CD4-positive, alpha-beta T cell treated with Interleukin-4 for 4 hours (primary cell): ENCODE measurements around the gene AHR.

ENCODE experiments used
- DNase-seq: peaks from one replicate; pipeline ENCODE4 v3.0.0-alpha.2; 2020

AHR gene

DNA sequence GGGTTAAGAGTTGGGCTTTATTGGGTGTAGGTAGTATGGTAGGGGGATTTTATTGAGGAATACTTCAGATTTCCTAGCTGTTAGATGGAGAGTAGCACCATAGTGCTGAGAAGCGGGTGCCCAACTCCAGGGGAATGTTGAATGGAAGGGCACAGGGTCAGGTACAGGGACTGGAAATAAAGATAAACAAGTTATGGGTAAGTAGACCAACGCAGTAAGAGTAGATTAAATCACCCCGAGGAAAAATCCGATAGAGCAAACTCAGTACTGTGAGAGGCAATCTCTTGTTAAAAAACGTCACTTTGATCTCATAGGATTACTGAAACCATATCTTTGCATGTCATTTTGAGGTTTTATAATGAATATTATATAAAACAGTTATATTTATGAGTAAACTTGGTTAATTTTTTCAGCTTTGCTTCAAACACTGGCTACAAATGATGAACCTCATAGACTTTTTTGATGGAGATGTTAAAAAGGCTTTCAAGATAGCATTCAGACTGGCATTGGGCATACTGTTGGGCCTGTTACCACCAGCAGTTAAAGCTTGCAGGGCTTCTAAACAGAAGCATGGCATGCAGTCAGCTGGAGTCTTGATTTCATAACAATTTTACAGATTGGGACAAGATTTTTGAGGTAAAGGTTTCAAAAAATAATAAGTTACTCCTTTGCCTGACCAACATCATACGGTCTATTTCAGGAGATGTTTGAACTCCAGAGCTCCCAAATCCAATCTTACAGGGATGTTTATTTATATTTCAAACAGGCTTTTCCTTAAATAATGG is 7.1 kb downstream of the AHR start:
- DNase-seq = no peak

DNA sequence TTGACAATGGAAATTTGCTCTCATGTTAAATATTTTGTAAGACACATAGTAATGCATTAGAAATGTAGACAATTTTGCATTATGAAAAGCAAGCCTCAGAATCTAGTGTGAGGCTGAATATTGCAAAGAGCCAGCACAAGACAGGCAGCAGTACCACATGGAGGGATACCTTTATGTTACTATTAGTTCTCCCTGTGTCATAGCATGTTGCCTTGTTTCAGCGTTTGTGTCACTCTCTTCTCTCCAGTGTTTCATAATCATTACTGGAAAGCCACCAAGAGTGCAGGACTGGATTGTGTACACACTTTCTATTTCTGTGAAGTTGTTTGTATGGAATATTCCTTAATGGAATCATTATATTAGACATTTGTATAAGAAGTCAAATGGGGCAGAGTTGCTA is 8.5 kb downstream of the AHR start:
- no peak for DNase-seq

DNA sequence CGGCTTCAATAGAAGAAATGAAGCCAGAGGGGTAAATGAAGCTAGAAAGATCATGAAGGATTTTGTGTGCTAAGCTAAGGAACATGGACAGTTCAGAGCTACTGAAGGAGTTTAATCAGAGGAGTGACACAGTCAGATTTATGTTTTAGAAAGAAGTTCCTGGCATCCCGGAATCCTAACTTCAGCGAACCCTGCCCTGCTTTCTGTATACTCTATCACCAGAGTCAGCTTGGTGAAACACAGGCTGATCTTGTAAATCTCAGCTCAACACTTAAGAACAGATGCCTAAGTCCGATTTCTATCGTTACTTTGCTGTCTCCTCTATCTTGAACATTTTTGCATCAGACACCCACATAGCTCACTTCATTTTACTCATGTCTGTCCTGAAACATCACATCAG is 9.1 kb downstream of the AHR start:
- DNase-seq = no peak

DNA sequence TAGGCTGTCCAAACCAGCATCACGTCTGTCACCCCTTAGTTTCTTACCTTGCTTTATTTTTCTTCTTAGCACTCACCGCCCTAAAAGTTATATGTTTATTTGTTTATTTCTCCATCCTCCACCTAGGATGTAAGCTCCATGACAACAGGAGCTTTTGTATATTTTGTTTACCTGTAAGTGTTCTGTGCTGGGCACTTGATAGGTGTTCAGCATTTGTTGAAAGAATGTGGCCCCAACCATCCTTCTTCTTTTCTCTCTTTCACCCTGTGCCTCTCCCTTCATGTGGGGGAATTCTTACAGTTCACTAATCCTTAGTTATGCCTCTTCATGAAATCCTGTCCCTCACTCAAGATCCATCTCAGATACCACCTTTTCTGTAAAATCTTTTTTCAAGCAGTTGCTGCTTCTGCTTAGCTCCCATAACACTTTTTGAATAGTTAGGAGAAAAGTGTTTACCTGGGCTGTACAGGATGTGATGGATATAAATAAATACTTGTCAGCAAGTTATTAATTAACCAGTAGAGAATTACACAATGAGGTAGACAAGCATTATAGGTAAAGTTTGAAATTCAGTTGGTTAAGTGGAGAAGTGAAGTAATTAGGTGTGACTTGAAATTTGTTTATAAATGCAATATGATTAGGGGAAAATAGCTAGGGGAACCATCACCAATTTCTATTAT is 9.7 kb downstream of the AHR start:
- no peak for DNase-seq

DNA sequence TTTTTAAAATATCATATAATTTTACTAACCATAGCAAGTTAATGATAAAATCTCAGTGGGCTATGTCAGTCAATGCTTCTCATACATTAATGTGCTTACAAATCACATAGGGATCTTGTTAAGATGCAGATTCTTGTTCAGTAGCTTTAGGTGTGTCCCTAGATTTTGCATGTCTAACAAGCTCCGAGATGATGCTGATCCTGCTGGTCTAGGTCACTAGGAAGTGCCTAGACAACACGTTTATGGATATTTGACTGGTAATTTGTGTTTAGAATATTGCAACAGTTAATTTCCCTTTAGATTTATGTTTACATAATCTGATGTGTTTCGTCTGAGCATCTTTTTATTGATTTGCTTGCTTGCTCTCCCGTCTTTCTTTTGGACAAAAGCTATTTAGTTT is 12.7 kb downstream of the AHR start:
- no peak for DNase-seq

DNA sequence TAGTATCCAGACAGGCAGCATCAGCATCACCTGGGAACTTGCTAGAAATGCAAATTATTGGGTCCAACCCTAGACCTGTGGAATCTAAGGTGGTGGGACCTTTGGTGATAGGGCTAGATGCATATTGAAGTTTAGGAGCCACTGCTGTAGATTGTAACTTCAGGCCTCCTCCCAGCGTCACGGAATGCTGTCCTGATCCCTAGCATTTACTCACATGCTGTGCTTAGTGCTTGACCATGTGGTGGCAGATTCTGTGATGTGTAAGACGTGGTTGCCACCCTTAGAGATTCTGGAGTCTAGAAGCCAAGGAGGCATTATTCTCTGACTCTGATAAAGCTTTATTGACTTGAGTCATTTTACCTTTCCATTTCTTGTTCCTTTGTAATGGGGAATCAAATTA is 13.5 kb downstream of the AHR start:
- no peak for DNase-seq

DNA sequence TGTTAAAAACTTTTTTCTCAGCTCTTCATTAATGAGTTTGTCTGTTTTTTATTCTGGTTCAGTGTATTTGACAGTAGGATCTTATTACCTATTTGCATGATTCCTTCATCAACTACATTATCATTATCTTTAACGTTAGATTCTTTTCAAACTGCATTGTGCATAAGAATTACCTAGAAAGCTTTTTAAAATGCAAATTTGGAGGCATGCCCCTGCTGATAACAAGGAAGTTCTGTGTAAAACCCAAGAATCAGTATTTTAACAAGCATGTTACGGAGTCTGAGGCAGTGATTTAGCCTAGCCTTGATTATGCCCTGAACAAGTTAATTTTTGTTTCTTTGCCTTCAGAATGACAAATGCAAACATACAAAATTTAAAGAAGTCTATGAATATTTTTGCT is 14.2 kb downstream of the AHR start:
- DNase-seq = no peak

DNA sequence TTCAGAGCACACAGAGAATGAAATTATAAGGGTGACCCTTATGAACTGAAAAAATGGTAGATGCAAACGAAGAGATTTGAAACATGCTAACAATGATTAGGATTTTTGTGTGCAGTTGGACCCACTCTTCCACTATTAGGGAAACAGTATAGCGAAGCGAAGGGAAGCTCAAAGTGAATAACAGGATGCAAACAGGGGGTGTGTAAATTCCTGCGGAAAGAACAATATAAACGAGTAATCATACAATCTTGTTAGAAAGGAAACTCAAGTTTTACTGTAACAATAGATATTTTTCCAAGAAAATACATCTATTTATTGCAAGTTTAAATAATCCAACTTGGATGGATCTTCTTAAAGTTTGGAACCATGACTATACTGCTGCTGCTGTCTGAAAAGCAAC is 14.7 kb downstream of the AHR start:
- DNase-seq = no peak

DNA sequence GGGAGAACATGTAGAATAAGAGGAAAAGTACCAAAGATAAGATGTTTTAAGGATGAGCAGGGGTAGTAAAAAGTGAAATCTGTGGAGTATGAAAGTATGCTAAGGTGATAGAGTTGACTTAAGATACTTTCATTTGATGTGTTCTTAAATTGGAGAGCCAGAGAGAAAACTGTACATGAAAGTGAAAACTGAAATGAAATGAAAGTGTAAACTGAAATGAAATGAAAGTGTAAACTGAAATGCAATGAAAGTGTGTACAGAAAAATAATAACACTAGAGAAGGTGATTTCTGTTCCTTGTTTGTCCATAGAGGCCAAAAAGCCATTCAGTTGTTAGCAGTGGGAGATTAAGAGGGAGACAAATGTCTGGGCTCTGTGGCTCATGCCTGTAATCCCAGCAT is 17.5 kb downstream of the AHR start:
- no peak for DNase-seq

DNA sequence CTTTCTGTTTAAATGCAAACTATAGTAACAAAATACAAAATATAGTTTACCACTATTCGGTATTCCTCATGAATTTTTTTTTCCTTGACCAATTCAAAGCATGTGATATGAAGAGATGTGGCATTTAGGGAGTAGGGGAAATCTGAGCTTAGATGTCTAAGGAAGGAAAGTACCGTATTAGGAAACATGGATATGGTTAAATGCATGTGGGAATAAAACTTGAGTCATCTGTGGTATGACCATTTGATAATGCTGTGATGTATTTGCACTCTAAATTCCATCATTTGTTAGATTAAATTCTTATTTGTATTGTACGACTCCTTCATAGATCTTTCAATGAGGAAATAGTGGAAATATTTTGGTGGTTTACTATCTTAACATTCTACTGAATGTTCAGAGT is 19.7 kb downstream of the AHR start:
- DNase-seq = no peak

DNA sequence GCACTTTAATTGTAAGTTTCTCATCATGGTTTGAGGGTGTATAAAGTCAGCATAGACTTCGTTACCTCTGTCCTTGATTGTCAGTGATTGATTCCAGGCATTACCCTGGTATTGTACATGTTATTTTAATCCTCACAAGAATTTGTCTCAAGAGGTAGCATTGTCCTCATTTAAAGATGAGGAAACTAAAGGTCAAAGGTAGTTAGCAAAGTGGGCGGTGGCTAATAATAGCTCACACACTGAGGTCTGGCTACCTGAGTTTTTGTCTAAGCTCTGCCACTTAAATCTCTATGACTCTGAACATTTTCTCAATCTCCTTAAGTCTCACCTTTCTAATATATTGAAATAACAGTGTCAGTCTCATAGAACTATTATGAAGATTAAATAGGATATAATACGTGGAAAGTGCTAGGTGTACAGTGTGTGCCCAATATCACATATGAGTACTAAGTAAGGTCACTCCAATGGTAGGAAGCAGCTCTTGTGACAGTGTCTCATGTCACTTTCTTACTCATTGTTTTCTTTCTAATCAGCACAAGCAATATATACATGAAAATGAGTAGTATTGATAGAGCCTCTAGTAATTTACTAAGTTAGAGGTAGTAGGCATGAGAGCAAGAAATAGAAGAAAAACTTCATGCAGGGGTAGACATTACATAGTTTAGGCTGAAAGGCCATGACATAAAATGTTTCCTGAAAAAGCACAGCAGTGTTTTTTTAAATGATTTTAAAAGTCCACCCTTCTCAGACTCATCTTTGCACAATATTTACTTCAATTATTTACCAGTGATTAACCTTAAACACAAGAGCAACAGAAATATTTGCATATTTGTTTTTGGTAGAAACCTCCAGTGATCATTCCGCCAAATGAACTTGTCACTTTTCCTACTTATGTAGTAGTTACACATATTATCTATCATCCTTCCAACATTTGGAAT is 21.0 kb downstream of the AHR start:
- no peak for DNase-seq

DNA sequence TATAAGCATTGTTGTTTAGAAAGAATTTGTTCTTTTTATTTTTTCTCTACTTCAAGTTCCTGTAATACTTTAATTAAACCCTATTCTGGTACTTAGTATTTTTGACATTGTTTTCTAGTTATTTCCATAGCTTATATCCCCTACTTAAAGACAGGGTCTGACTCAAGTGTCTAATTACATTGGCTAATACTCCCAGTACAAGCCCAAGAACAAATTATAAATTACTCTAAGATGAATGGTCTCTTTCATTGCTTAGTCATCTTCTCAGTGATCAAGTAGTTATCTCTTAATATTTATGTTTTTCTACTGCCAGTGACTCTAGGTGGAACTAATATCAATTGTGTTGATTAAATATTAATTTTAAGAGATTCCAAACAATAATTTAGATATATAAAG is 21.6 kb downstream of the AHR start:
- no peak for DNase-seq

DNA sequence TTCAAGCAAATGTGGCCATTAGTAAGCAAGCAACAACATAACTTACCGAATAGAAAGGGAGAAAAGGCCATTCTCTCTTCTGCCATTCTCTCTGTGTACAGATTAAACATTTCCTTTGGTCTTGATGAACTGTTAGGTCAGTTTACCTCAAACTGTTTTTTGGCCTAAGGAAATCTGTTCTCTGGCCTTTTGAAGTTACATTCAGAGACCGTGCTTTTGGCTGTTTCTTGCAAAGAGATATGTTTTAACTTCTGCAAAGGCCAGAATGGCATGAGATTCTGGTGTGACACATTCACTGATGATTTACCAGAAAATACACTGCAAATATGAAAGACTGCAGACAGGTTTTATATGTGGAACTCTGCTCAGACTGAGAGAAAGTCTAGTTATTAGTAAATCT is 22.2 kb downstream of the AHR start:
- DNase-seq = no peak

DNA sequence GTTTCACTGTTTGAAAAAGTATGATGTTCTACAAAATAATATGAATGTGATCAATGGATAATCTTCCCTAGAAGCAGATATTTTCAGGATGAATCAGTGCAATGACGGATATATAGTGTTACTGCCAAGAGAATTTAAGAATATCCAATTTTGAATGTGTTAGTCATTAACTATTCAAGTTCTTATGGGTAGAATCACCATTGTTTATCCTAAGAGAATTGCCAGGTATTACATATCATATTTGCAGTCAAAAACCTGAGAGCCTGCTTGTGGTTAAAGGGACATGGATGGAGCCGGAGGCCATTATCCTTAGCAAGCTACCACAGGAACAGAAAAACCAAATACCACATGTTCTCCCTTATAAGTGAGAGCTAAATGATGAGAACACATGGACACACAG is 26.9 kb downstream of the AHR start:
- DNase-seq = no peak

DNA sequence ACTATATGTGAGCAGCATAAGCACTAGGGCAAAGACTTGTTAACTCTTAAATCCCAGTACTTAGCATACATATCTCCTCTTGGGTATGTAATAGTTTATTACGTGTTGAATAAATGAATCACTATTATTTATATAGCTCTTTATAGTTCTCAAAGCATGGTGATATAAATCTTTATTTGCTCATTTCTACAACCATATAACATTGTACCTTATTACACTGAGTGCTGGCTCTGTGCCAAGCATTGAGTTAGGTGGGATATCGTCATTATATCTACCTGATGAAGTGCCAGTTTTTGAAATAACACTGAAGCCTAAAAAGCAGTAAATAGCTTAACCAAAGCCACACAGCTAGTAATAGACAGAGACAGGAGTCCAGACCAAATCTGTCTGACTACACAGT is 27.9 kb downstream of the AHR start:
- no peak for DNase-seq

DNA sequence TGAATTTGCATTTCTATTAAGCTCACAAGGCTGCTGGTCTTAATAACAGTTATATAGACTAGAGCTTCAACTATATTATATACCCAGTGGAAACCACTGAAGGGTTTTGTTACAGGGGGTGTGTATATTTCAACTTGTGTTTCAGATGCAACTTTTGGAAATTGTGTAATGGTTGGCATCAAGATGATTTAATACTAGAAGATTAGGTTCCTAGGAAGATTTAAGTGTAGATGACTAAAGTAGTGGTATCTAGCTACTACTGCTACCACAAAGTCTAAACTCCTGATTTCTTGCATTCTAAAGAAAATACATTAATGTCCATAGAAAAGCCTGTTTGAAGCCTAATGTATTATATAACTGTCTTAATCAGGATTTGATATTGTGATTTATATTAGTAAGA is 30.2 kb downstream of the AHR start:
- no peak for DNase-seq

DNA sequence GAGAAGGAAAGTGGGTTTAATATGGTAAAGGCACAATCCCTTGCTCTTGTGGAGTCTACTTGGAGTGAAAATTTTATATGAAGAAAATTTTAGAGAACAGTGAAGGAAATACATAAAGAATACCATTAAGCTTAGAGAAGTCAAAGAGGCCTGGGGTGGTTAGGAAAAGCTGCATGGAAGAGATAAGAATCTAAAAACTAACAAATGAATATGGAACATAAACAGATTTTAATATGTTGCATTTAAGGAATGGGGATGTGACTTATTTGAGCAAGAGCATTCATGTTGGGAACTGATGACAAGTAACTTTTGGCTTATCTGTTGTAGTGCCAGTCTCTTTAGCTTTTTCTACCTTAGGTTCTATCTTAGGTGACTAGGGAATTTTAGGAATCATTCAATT is 31.0 kb downstream of the AHR start:
- DNase-seq = no peak

DNA sequence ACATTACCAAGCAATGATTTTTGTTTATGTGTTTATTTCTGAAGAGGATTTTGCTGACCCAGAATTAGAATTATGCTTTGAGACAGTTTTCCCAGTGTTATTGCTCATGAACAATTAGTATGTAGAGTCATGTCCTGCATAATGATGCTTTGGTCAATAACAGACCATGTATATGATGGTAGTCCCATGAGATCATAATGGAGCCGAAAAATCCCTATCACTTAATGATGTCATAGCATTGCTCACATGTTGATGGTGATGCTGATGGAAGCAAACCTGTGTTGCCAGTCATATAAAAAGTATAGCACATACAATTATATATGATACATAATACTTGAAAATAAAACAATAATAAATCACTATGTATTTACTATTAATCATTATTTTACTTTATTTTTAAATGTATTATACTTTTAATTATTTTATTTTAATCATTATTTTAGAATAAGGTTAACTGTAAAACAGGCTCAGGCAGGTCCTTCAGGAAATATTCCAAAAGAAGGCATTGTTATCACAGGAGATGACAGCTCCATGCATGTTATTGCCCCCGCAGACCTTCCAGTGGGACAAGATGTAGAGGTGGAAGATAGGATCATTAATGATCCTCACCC is 33.5 kb downstream of the AHR start:
- no peak for DNase-seq

DNA sequence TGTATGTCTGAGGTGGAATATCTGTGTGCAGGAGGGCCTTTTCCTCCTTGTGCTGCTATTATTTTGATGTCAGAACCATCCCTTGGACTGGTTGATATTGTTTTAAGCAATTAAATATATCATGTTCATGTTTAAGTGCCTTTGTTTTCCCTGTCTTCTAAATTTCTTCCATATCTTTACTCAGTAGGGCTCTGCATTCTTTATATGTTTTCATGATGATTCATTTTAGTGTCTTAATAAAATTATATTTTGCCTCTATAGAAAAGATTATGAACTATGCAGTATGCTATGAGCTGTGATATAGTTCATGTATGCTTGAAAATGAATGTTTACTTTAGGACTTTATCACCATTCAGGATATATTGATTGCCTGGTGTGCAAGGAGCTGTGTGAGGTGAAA is 34.8 kb downstream of the AHR start:
- no peak for DNase-seq

DNA sequence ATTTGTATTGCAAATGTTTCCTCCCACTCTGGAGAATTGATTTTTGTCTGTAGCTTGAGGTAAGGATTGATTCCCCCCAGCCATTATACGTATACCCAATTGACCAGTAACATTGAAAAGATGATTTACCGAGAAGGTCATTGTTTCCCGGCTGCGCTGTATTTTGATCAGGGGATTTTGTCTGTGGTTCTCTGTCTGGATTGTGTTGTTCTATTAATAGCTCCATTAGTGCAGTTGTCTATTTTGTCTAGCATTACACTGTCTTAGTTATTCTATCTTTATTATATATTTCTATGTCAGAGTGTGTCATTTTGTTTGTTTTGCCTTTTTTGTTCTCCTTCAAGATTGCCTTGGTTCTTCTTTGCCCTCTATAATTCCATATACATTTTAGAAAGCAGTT is 37.7 kb downstream of the AHR start:
- DNase-seq = no peak

DNA sequence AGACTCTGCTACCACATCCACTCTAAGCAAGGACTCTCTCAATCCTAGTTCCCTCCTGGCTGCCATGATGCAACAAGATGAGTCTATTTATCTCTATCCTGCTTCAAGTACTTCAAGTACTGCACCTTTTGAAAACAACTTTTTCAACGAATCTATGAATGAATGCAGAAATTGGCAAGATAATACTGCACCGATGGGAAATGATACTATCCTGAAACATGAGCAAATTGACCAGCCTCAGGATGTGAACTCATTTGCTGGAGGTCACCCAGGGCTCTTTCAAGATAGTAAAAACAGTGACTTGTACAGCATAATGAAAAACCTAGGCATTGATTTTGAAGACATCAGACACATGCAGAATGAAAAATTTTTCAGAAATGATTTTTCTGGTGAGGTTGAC is 40.7 kb downstream of the AHR start:
- DNase-seq = no peak

DNA sequence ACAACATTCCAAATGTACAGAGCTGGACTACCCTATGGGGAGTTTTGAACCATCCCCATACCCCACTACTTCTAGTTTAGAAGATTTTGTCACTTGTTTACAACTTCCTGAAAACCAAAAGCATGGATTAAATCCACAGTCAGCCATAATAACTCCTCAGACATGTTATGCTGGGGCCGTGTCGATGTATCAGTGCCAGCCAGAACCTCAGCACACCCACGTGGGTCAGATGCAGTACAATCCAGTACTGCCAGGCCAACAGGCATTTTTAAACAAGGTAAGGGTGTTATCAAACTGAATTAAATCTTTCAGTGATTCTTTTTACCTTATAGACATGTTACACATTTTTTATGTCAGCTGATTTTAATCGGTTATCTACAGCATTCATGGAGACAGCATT is 41.5 kb downstream of the AHR start:
- no peak for DNase-seq

DNA sequence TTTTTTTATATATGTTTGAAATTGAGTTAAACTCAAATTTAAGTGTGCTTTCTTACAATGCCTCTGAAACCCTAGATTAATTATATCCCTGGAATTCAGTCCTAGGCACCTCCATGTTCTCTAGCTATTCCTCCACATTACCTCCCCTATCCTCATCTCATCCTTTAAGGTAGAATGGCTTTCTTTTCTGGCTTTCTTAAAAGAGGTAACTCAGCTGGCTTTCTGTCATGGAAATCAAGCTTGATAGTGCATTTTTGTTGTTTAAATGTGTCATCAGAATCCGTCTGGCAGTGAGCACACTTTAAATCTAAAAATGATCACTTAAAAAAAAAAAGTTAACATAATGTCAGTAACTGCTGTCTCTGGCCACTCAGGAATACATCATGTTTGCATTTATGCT is 42.2 kb downstream of the AHR start:
- DNase-seq = no peak
